Ovary (tissue), 3 donors: ENCODE results near the gene SCG2.

Experiments
- EP300 ChIP-seq: sonication (generic); formaldehyde crosslinking; IDR thresholded peaks from one replicate; pipeline ENCODE4 v1.6.1; 2017; ENCODE audit warnings: antibody characterized with exemption
- POLR2A ChIP-seq: fragments of 450-650 bp; IDR thresholded peaks from one replicate; pipeline ENCODE4 v1.6.1; 2017; ENCODE audit warnings: antibody characterized with exemption, mild to moderate bottlenecking, moderate library complexity
- TF ChIP-seq, protein P1 (sequence below), 3 donors: fragments of 450-650 bp in 2 of 3; fragments of 200-600 bp in 1 of 3; IDR thresholded peaks; one replicate each; pipeline versions ENCODE4 v1.5.1 to v1.8.0; 2016 to 2022; ENCODE audit warnings: antibody characterized with exemption in 3 of 3, mild to moderate bottlenecking in 1 of 3
- donor health status: DM: no; HTN: no; CAD: no.

DNA sequence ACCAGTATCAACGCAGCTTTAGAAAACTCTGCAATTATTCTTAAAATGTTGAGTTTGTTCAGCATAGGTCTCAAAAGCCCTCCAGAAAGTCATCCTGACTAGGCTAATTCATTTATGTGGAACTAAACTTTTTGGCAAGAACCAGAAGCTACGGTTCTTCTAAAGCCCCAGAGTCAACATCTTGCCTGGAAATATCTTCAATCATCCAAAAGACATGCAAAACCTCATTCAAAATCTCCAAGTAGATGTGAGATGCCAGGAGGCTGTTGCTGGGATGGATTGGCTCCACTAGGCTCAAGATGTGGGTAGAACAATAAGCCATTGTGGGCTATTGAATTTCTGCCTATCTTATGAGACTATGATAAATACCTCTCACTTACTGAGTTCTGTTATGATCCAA, 2.1 kb upstream of the SCG2 start:
- TF ChIP-seq POLR2A (no peak), EP300 (no peak)
- TF ChIP-seq, protein P1, sequence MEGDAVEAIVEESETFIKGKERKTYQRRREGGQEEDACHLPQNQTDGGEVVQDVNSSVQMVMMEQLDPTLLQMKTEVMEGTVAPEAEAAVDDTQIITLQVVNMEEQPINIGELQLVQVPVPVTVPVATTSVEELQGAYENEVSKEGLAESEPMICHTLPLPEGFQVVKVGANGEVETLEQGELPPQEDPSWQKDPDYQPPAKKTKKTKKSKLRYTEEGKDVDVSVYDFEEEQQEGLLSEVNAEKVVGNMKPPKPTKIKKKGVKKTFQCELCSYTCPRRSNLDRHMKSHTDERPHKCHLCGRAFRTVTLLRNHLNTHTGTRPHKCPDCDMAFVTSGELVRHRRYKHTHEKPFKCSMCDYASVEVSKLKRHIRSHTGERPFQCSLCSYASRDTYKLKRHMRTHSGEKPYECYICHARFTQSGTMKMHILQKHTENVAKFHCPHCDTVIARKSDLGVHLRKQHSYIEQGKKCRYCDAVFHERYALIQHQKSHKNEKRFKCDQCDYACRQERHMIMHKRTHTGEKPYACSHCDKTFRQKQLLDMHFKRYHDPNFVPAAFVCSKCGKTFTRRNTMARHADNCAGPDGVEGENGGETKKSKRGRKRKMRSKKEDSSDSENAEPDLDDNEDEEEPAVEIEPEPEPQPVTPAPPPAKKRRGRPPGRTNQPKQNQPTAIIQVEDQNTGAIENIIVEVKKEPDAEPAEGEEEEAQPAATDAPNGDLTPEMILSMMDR (IDR thresholded peaks at IDR 0.05): no peak
